HEK293T (cell line): Measurements from ENCODE around the gene MAP3K9.

Source experiments
- CTBP1 ChIP-seq: fragments of 450-650 bp; IDR thresholded peaks from 2 replicates; pipeline ENCODE4 v1.6.1; 2016; ENCODE audit warnings: borderline replicate concordance
- FOXK2 ChIP-seq: fragments of 450-650 bp; IDR thresholded peaks from 2 replicates; pipeline ENCODE4 v1.6.1; 2016; ENCODE audit warnings: mild to moderate bottlenecking
- FOXM1 ChIP-seq: fragments of 450-650 bp; IDR thresholded peaks from 2 replicates; pipeline ENCODE4 v1.6.1; 2017; ENCODE audit warnings: mild to moderate bottlenecking, borderline replicate concordance

DNA sequence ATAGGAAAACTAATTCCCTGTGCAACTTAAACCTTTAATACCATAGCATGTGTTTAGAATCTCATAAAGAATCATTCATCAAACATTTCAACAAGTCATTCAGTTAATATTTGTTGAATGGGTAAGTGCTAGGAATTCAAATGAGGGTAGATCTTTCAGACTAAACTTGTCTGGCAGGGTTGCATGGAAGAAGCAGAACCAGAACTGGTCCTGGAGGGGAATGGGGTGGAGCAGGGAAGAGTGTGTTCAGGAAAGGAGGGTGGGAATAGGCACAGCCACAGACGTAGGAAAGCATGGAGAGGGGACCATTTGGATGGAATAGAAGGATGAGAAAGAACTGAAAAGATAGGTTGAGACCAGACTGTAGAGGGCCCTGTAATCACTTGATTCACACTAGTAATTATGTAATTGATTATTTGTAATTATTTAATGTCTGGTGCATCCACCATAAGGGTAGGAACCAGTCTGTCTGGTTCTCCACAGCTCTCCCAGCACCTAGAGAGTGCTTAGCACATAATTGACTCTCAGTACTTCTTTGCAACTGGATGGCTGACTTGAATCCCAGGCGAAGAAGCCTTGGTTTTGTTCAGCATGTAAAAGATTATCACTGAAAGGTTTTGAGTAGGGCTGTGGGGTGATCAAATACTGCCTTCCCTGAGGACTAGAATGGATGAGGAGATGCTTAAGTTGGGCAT is 3.0 kb upstream of the MAP3K9 start:
- no peak for TF ChIP-seq FOXM1
- no peak for TF ChIP-seq FOXK2
- no peak for TF ChIP-seq CTBP1
